H9 (cell line): ENCODE measurements around the gene INSYN1. TPM values are rescaled to one million over a fixed set of nuclear protein-coding genes. Genes with fewer than 3 reads are reported as not detected.

Experiments
- DNase-seq: peaks from one replicate; pipeline ENCODE4 v3.0.0-alpha.2; 2017
- H2AFZ ChIP-seq: one replicate; pipeline ENCODE4 v1.6.1; 2013; ENCODE audit warnings: mild to moderate bottlenecking, low read length, control low read depth, moderate library complexity
- H2AK5ac ChIP-seq: 2 replicates; pipeline ENCODE4 v1.6.1; 2013; ENCODE audit warnings: low read length, control low read depth, mixed read lengths; ENCODE audit not compliant: insufficient read length
- H2BK120ac ChIP-seq: one replicate; pipeline ENCODE4 v1.6.1; 2013; ENCODE audit warnings: low read depth, mild to moderate bottlenecking, low read length, control low read depth, inconsistent platforms; ENCODE audit not compliant: poor library complexity, severe bottlenecking
- H2BK12ac ChIP-seq: 2 replicates; pipeline ENCODE4 v1.6.1; 2013; ENCODE audit warnings: low read length, control low read depth, mixed read lengths, low read depth; ENCODE audit not compliant: insufficient read length
- H2BK15ac ChIP-seq: 2 replicates; pipeline ENCODE4 v1.6.1; 2013; ENCODE audit warnings: low read depth, low read length, control low read depth
- H2BK20ac ChIP-seq: one replicate; pipeline ENCODE4 v1.6.1; 2013; ENCODE audit warnings: low read depth, mild to moderate bottlenecking, low read length, control low read depth, inconsistent platforms; ENCODE audit not compliant: poor library complexity, severe bottlenecking
- H2BK5ac ChIP-seq: 2 replicates; pipeline ENCODE4 v1.6.1; 2013; ENCODE audit warnings: low read length, control low read depth, mixed read lengths; ENCODE audit not compliant: insufficient read length
- H3K14ac ChIP-seq: 2 replicates; pipeline ENCODE4 v1.6.1; 2013; ENCODE audit warnings: low read length, control low read depth; ENCODE audit not compliant: insufficient read depth
- H3K18ac ChIP-seq: 2 replicates; pipeline ENCODE4 v1.6.1; 2013; ENCODE audit warnings: low read depth, mild to moderate bottlenecking, mixed read lengths, low read length, control low read depth; ENCODE audit not compliant: insufficient read length
- H3K23ac ChIP-seq: 2 replicates; pipeline ENCODE4 v1.6.1; 2013; ENCODE audit warnings: low read length, control low read depth, mixed read lengths, low read depth; ENCODE audit not compliant: insufficient read length
- H3K23me2 ChIP-seq: 2 replicates; pipeline ENCODE4 v1.6.1; 2013; ENCODE audit warnings: low read depth, mild to moderate bottlenecking, mixed read lengths, low read length, control low read depth; ENCODE audit not compliant: insufficient read length, poor library complexity, severe bottlenecking
- H3K27ac ChIP-seq: 2 replicates; pipeline ENCODE4 v1.5.1; 2013; ENCODE audit warnings: low read length, control low read depth, mixed read lengths, low read depth; ENCODE audit not compliant: insufficient read length
- H3K27me3 ChIP-seq: 2 replicates; pipeline ENCODE4 v1.6.1; 2013; ENCODE audit warnings: low read length, control low read depth, inconsistent platforms; ENCODE audit not compliant: insufficient read depth
- H3K4ac ChIP-seq: 2 replicates; pipeline ENCODE4 v1.6.1; 2013; ENCODE audit warnings: low read depth, mild to moderate bottlenecking, control low read depth, inconsistent platforms, low read length, moderate library complexity
- H3K4me1 ChIP-seq: 2 replicates; pipeline ENCODE4 v1.6.1; 2013; ENCODE audit warnings: low read length, control low read depth, inconsistent platforms; ENCODE audit not compliant: insufficient read depth
- H3K4me2 ChIP-seq: 2 replicates; pipeline ENCODE4 v1.6.1; 2013; ENCODE audit warnings: low read length, control low read depth, mixed read lengths; ENCODE audit not compliant: insufficient read length, insufficient read depth
- H3K56ac ChIP-seq: 2 replicates; pipeline ENCODE4 v1.6.1; 2013; ENCODE audit warnings: low read depth, mild to moderate bottlenecking, mixed read lengths, low read length, control low read depth; ENCODE audit not compliant: insufficient read length
- H3K79me1 ChIP-seq: 2 replicates; pipeline ENCODE4 v1.6.1; 2013; ENCODE audit warnings: low read depth, mild to moderate bottlenecking, moderate library complexity, low read length, control low read depth, inconsistent platforms; ENCODE audit not compliant: insufficient read depth, poor library complexity, severe bottlenecking
- H3K79me2 ChIP-seq: 2 replicates; pipeline ENCODE4 v1.6.1; 2013; ENCODE audit warnings: low read length, control low read depth, inconsistent platforms; ENCODE audit not compliant: insufficient read depth
- H3K9ac ChIP-seq: 2 replicates; pipeline ENCODE4 v1.6.1; 2013; ENCODE audit warnings: low read length, control low read depth, mixed read lengths; ENCODE audit not compliant: insufficient read length; ENCODE audit errors: extremely low read depth
- H3K9me3 ChIP-seq: one replicate; pipeline ENCODE4 v1.6.1; 2013; ENCODE audit warnings: low read depth, low read length, inconsistent platforms; ENCODE audit not compliant: control insufficient read depth
- H3T11ph ChIP-seq: one replicate; pipeline ENCODE4 v1.6.1; 2013; ENCODE audit warnings: mild to moderate bottlenecking, low read length, control low read depth, inconsistent platforms
- H4K20me1 ChIP-seq: one replicate; pipeline ENCODE4 v1.6.1; 2013; ENCODE audit not compliant: control insufficient read depth, insufficient read length, insufficient read depth
- H4K5ac ChIP-seq: 2 replicates; pipeline ENCODE4 v1.6.1; 2013; ENCODE audit warnings: low read depth, mild to moderate bottlenecking, mixed read lengths, low read length, control low read depth; ENCODE audit not compliant: insufficient read length
- H4K8ac ChIP-seq: replicated peaks from 2 replicates; pipeline ENCODE4 v1.6.1; 2013; ENCODE audit warnings: low read length, control low read depth, mixed read lengths, low read depth; ENCODE audit not compliant: insufficient read length
- H4K91ac ChIP-seq: 2 replicates; pipeline ENCODE4 v1.6.1; 2013; ENCODE audit warnings: low read depth, mild to moderate bottlenecking, moderate library complexity, mixed read lengths, low read length, control low read depth; ENCODE audit not compliant: insufficient read length
- H3K27ac Mint-ChIP-seq, 3 experiments: 2 replicates in 2 of 3; 3 replicates in 1 of 3; pipeline ENCODE4 v1.8.0; 2020 to 2021; ENCODE audit warnings: mixed read lengths in 3 of 3, mild to moderate bottlenecking in 1 of 3, moderate library complexity in 1 of 3
- H3K27me3 Mint-ChIP-seq: 2 replicates; pipeline ENCODE4 v1.8.0; 2021; ENCODE audit warnings: low read depth, mild to moderate bottlenecking, moderate library complexity, mixed read lengths
- H3K36me3 Mint-ChIP-seq, 3 experiments: 2 replicates in 2 of 3; 3 replicates in 1 of 3; pipeline ENCODE4 v1.8.0; 2020 to 2021; ENCODE audit warnings: low read depth in 3 of 3, mixed read lengths in 3 of 3; ENCODE audit not compliant: insufficient read depth in 1 of 3
- H3K4me1 Mint-ChIP-seq, 2 experiments: 2 replicates each; pipeline ENCODE4 v1.8.0; 2020; ENCODE audit warnings: mixed read lengths in 2 of 2
- H3K4me3 Mint-ChIP-seq, 2 experiments: 2 replicates in 1 of 2; 3 replicates in 1 of 2; pipeline ENCODE4 v1.8.0; 2020 to 2021; ENCODE audit warnings: mild to moderate bottlenecking in 2 of 2, mixed read lengths in 2 of 2, moderate library complexity in 1 of 2
- H3K9me3 Mint-ChIP-seq, 2 experiments: 2 replicates in 1 of 2; 3 replicates in 1 of 2; pipeline ENCODE4 v1.8.0; 2020; ENCODE audit warnings: mild to moderate bottlenecking in 2 of 2, mixed read lengths in 2 of 2, moderate library complexity in 1 of 2
- WGBS: extraction: QIAGEN DNeasy Blood & Tissue Kit; methylation state at CpG from one replicate; pipeline ENCODE4 v1.1.7; 2013; ENCODE audit warnings: missing lambda C conversion rate, low lambda C conversion rate, mixed read lengths; ENCODE audit not compliant: insufficient read length; ENCODE audit errors: extremely low coverage; 5-methylcytosine and 5-hydroxymethylcytosine counted together
- total RNA-seq: library from RNA; stranded (reverse); gene quantifications from 2 replicates; pipeline ENCODE4 v1.2.1, GENCODE V29; 2021
- TF ChIP-seq, protein P1 (sequence below): fragments of 200-600 bp; sonication (generic); conservative IDR thresholded peaks from 3 replicates; pipeline ENCODE4 v1.8.0; 2021; ENCODE audit warnings: antibody characterized with exemption, mild to moderate bottlenecking

The INSYN1 gene
- total RNA-seq, 1 experiment from 2014 or later: 1.9 TPM

DNA sequence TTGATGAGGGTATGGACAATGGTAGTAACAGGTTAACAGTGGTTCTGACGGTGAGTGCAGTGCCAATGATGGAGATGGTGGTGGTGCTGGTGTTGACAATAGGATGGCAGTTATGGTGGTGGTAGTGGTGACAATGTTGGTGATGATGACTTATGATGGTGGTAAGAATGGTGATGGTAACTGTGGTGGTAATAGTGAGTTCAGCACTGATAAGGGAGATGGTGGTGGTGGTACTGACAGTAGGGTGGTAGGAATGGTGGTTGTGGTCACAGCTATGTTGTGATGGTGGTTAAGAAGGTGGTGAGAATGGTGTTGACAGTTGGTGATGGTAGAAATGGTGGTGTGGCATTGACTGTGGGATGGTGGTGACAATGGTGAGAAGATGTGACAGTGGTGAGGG lies 13.4 kb upstream of the INSYN1 start:
- no peak overlapping the region for H2BK20ac ChIP-seq
- H3K4ac ChIP-seq: no peak overlapping the region
- H2BK12ac ChIP-seq: no peak overlapping the region
- no peak overlapping the region for H3K56ac ChIP-seq
- H3K9ac ChIP-seq: no peak overlapping the region
- H3K27me3 ChIP-seq: no peaks in the 10 kb centered on the region; the same call in 1 of the 2 replicates
- no peak overlapping the region for H2AFZ ChIP-seq
- H3K4me1 ChIP-seq: no peaks in the 10 kb centered on the region; the same call in 1 of the 2 replicates
- H2AK5ac ChIP-seq: no peak overlapping the region
- Mint-ChIP-seq H3K9me3 (peaks cover 0 to 2% of the 10 kb centered on the region in 2 experiments; a peak in 1 of 5 replicates), H3K4me1 (peaks cover 16 to 37% of the 10 kb centered on the region in 2 experiments), H3K27me3 (peaks cover 7% of the 10 kb centered on the region), H3K4me3 (no peak overlapping the region; a peak in 2 of 5 replicates), H3K27ac (no peak overlapping the region; a peak in 2 of 7 replicates), H3K36me3 (no peaks in the 10 kb centered on the region; a peak in 1 of 7 replicates)
- H4K91ac ChIP-seq: no peak overlapping the region
- no CpG with 5 or more reads among the region's 1 CpG for WGBS
- H2BK5ac ChIP-seq: no peak overlapping the region
- H3K23me2 ChIP-seq: no peaks in the 10 kb centered on the region
- no peak overlapping the region for H3K27ac ChIP-seq
- no peaks in the 10 kb centered on the region for H3K79me1 ChIP-seq
- DNase-seq: no peak
- H2BK15ac ChIP-seq: no peak overlapping the region
- TF ChIP-seq, protein P1, sequence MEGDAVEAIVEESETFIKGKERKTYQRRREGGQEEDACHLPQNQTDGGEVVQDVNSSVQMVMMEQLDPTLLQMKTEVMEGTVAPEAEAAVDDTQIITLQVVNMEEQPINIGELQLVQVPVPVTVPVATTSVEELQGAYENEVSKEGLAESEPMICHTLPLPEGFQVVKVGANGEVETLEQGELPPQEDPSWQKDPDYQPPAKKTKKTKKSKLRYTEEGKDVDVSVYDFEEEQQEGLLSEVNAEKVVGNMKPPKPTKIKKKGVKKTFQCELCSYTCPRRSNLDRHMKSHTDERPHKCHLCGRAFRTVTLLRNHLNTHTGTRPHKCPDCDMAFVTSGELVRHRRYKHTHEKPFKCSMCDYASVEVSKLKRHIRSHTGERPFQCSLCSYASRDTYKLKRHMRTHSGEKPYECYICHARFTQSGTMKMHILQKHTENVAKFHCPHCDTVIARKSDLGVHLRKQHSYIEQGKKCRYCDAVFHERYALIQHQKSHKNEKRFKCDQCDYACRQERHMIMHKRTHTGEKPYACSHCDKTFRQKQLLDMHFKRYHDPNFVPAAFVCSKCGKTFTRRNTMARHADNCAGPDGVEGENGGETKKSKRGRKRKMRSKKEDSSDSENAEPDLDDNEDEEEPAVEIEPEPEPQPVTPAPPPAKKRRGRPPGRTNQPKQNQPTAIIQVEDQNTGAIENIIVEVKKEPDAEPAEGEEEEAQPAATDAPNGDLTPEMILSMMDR: no peak
- no peaks in the 10 kb centered on the region for H3K9me3 ChIP-seq
- H3K4me2 ChIP-seq: no peak overlapping the region
- no peak overlapping the region for H4K5ac ChIP-seq
- no peak overlapping the region for H2BK120ac ChIP-seq
- H4K8ac ChIP-seq: no peak overlapping the region
- no peak overlapping the region for H3K23ac ChIP-seq
- H3K14ac ChIP-seq: no peak overlapping the region
- H3K79me2 ChIP-seq: no peaks in the 10 kb centered on the region
- no peak overlapping the region for H3K18ac ChIP-seq
- no peaks in the 10 kb centered on the region for H4K20me1 ChIP-seq
- no peak overlapping the region for H3T11ph ChIP-seq
